Right lobe of liver (tissue), 4 donors: Measurements from ENCODE around the gene STK40.

Source experiments
- POLR2A ChIP-seq: fragments of 450-650 bp; IDR thresholded peaks from one replicate; pipeline ENCODE4 v1.6.1; 2017; ENCODE audit warnings: antibody characterized with exemption, mild to moderate bottlenecking
- TF ChIP-seq, protein P1 (sequence below), 4 donors: fragments of 200-600 bp in 3 of 4; fragments of 450-650 bp in 1 of 4; IDR thresholded peaks; one replicate each; pipeline versions ENCODE4 v1.5.1 to v1.8.0; 2016 to 2022; ENCODE audit warnings: antibody characterized with exemption in 4 of 4, mild to moderate bottlenecking in 2 of 4
- donor health status: DM: no; HTN: no; CAD: no.
- donor health status: DM: no; HTN: no; CAD: no.
- donor health status: DM: no; HTN: yes; CAD: no.

GRCh38 chr1:36365381-36365780 is 20.3 kb downstream of the STK40 start:
- TF ChIP-seq, protein P1, sequence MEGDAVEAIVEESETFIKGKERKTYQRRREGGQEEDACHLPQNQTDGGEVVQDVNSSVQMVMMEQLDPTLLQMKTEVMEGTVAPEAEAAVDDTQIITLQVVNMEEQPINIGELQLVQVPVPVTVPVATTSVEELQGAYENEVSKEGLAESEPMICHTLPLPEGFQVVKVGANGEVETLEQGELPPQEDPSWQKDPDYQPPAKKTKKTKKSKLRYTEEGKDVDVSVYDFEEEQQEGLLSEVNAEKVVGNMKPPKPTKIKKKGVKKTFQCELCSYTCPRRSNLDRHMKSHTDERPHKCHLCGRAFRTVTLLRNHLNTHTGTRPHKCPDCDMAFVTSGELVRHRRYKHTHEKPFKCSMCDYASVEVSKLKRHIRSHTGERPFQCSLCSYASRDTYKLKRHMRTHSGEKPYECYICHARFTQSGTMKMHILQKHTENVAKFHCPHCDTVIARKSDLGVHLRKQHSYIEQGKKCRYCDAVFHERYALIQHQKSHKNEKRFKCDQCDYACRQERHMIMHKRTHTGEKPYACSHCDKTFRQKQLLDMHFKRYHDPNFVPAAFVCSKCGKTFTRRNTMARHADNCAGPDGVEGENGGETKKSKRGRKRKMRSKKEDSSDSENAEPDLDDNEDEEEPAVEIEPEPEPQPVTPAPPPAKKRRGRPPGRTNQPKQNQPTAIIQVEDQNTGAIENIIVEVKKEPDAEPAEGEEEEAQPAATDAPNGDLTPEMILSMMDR (IDR thresholded peaks at IDR 0.05), result no peak
- TF ChIP-seq POLR2A, result no peak
